Bronchial epithelial cell (primary cell): ENCODE measurements around the gene C2orf68. TPM values are rescaled to one million over a fixed set of nuclear protein-coding genes. Genes with fewer than 3 reads are reported as not detected.
"Not testable (repeated sequence)": the region's sequence is repeated elsewhere in the genome, so short reads cannot be mapped to it uniquely, and the experiment has no call there.

Source experiments
- DNase-seq: peaks from one replicate; pipeline ENCODE4 v3.0.0-alpha.2; 2010; ENCODE audit warnings: low read depth
- FAIRE-seq: peaks from 2 replicates; lab custom pipeline; 2011; peaks lifted over from hg19 to GRCh38; lab: Jason Lieb, UNC
- H3K27me3 ChIP-seq: 2 replicates; pipeline ENCODE4 v1.5.1; 2011; ENCODE audit warnings: low read length; ENCODE audit not compliant: control insufficient read depth, insufficient read depth
- H3K36me3 ChIP-seq: 2 replicates; pipeline ENCODE4 v1.5.1; 2011; ENCODE audit warnings: low read length; ENCODE audit not compliant: control insufficient read depth, insufficient read depth
- H3K4me3 ChIP-seq: 2 replicates; pipeline ENCODE4 v1.5.1; 2011; ENCODE audit warnings: mild to moderate bottlenecking, low read depth, low read length, control low read depth
- CTCF ChIP-seq: IDR thresholded peaks from 2 replicates; pipeline ENCODE4 v1.5.1; 2011; ENCODE audit warnings: mild to moderate bottlenecking, moderate library complexity, low read length, control low read depth, inconsistent platforms; ENCODE audit not compliant: insufficient read depth, severe bottlenecking
- total RNA-seq: library from RNA; depleted of rRNA; stranded (reverse); fragments of >200 nt; gene quantifications from 2 replicates; pipeline ENCODE4 v1.2.1, GENCODE V29; 2014

C2orf68 gene
- total RNA-seq, 1 donor from 2014 or later: 9.5 TPM

GRCh38 chr2:85594715-85595300 is 17.1 kb downstream of the C2orf68 start:
- H3K36me3 ChIP-seq: peaks cover 11% of the 10 kb centered on the region
- FAIRE-seq: no peak
- DNase-seq: no peak
- H3K27me3 ChIP-seq: no peaks in the 10 kb centered on the region
- TF ChIP-seq CTCF: no peak
- peak overlapping the region; percentile 84 for H3K4me3 ChIP-seq

GRCh38 chr2:85593023-85593422 is 18.8 kb downstream of the C2orf68 start:
- Histone ChIP-seq H3K4me3 (no peak overlapping the region), H3K36me3 (peaks cover 8% of the 10 kb centered on the region), H3K27me3 (no peaks in the 10 kb centered on the region)
- DNase-seq: no peak
- FAIRE-seq: no peak
- no peak for TF ChIP-seq CTCF

GRCh38 chr2:85592299-85592698 is 19.6 kb downstream of the C2orf68 start:
- H3K27me3 ChIP-seq, H3K4me3 ChIP-seq, FAIRE-seq, DNase-seq, H3K36me3 ChIP-seq: not testable (repeated sequence)

- TF ChIP-seq CTCF: no peak
- FAIRE-seq (no peak), DNase-seq (no peak)
- H3K27me3 ChIP-seq: no peaks in the 10 kb centered on the region
- no peak overlapping the region for H3K4me3 ChIP-seq
- H3K36me3 ChIP-seq: peaks cover 1% of the 10 kb centered on the region
Observed at GRCh38 chr2:85591563-85591962, 20.3 kb downstream of the C2orf68 start.

GRCh38 chr2:85590950-85591349 is 20.9 kb downstream of the C2orf68 start:
- no peaks in the 10 kb centered on the region for H3K36me3 ChIP-seq
- no peaks in the 10 kb centered on the region for H3K27me3 ChIP-seq
- H3K4me3 ChIP-seq: no peak overlapping the region
- FAIRE-seq: no peak
- TF ChIP-seq CTCF: no peak
- DNase-seq: no peak

- FAIRE-seq (no peak), DNase-seq (peak; percentile 56)
- no peak for TF ChIP-seq CTCF
Observed at GRCh38 chr2:85589982-85590791, 21.7 kb downstream of the C2orf68 start.

More at GRCh38 chr2:85589982-85590791, 21.7 kb downstream of the C2orf68 start:
- no peaks in the 10 kb centered on the region for H3K27me3 ChIP-seq
- no peak overlapping the region for H3K4me3 ChIP-seq
- no peaks in the 10 kb centered on the region for H3K36me3 ChIP-seq
